ENCODE measurements around the gene CCDC149. TPM values are rescaled to one million over a fixed set of nuclear protein-coding genes. Genes with fewer than 3 reads are reported as not detected.

CCDC149 gene
- total RNA-seq, 1 experiment from 2014 or later, result 12.7 TPM

DNA sequence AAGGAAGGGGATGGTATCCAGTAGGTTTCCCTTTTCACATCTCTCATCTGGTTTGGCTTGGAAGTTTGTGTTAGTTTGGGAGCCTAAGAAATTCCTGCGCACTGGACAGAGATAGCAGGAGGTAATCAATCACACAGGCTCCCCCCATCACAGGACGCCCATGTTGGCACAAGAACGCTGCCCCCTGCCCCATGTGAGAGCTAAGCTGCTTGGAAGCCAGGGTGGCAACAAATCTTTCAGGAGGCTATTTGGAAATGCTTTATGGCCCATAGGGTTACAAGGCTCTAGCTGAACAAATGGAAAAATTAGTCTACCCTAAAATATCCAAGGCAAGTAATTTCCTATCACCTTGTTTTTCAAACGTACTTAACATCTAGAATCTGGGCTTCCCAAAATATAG, 63.5 kb downstream of the CCDC149 start:
- no peak for DNase-seq (ENCODE audit: unreplicated experiment)
- ChIA-PET CTCF (no interaction called here), POLR2A (no interaction called here)
- Mint-ChIP-seq H3K36me3 (ENCODE audit: insufficient read depth, unreplicated experiment) (peaks cover 7% of the 10 kb centered on the region), H3K4me1 (ENCODE audit: insufficient read depth, unreplicated experiment) (peaks cover 13% of the 10 kb centered on the region), H3K27ac (ENCODE audit: low read depth, unreplicated experiment) (no peak overlapping the region), H3K9me3 (ENCODE audit: unreplicated experiment) (no peaks in the 10 kb centered on the region), H3K4me3 (ENCODE audit: unreplicated experiment) (no peak overlapping the region), H3K27me3 (ENCODE audit: insufficient read depth, unreplicated experiment) (no peaks in the 10 kb centered on the region)
- intact Hi-C loops (cut with micrococcal nuclease), result no loop called here
- no TSS peak for BruUV-seq (replicated peaks)
- TF ChIP-seq, protein P1, sequence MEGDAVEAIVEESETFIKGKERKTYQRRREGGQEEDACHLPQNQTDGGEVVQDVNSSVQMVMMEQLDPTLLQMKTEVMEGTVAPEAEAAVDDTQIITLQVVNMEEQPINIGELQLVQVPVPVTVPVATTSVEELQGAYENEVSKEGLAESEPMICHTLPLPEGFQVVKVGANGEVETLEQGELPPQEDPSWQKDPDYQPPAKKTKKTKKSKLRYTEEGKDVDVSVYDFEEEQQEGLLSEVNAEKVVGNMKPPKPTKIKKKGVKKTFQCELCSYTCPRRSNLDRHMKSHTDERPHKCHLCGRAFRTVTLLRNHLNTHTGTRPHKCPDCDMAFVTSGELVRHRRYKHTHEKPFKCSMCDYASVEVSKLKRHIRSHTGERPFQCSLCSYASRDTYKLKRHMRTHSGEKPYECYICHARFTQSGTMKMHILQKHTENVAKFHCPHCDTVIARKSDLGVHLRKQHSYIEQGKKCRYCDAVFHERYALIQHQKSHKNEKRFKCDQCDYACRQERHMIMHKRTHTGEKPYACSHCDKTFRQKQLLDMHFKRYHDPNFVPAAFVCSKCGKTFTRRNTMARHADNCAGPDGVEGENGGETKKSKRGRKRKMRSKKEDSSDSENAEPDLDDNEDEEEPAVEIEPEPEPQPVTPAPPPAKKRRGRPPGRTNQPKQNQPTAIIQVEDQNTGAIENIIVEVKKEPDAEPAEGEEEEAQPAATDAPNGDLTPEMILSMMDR (IDR thresholded peaks at IDR 0.05; ENCODE audit: unreplicated experiment), result no peak

DNA sequence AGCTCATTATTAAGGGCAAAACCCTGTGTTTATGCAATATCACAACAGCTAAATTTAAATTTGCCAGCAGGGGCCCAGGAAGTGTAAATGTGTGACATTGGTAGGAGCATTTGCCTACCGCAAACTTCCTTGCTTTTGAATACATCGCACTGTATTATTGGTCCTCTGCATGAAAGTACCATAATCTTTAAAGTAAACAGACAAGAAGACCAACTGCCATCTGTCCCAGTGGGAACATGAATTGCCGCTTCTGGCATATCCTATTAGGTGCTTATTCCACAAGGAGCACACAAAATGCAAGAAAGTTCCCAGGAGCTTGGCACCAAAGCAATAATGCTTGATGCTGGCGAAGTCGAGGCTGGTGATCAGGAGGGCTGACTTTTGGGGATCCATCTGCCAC, 66.1 kb downstream of the CCDC149 start:
- TF ChIP-seq, protein P1 (IDR thresholded peaks at IDR 0.05; ENCODE audit: unreplicated experiment), result no peak
- Mint-ChIP-seq H3K4me1 (ENCODE audit: insufficient read depth, unreplicated experiment) (peaks cover 8% of the 10 kb centered on the region), H3K4me3 (ENCODE audit: unreplicated experiment) (no peak overlapping the region), H3K27me3 (ENCODE audit: insufficient read depth, unreplicated experiment) (no peaks in the 10 kb centered on the region), H3K36me3 (ENCODE audit: insufficient read depth, unreplicated experiment) (peaks cover 7% of the 10 kb centered on the region), H3K27ac (ENCODE audit: low read depth, unreplicated experiment) (no peak overlapping the region), H3K9me3 (ENCODE audit: unreplicated experiment) (no peaks in the 10 kb centered on the region)
- ChIA-PET POLR2A (no interaction called here), CTCF (no interaction called here)
- no peak for DNase-seq (ENCODE audit: unreplicated experiment)
- no TSS peak for BruUV-seq (replicated peaks)
- intact Hi-C loops (cut with micrococcal nuclease), result no loop called here

DNA sequence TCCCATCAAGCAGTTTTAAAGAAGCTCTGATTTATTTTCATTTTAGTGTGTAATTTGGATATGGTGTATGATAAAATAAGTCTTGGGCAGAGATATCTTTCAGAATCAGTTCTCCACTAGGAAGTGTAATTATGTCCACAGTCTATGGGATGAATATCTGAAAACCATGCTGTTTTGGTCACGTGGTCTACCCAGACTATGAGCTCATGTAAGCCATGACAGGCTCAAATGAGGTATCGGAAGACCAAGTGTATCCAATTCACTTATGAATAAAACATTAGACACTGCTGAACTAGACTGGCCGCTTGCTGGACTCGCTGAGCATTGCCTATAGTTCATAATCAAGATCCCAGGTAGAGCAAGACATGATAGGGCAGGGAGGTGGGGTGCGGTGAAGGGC, 66.9 kb downstream of the CCDC149 start:
- Mint-ChIP-seq H3K27ac (ENCODE audit: low read depth, unreplicated experiment) (no peak overlapping the region), H3K4me3 (ENCODE audit: unreplicated experiment) (no peak overlapping the region), H3K36me3 (ENCODE audit: insufficient read depth, unreplicated experiment) (peaks cover 7% of the 10 kb centered on the region), H3K4me1 (ENCODE audit: insufficient read depth, unreplicated experiment) (peaks cover 3% of the 10 kb centered on the region), H3K9me3 (ENCODE audit: unreplicated experiment) (no peaks in the 10 kb centered on the region), H3K27me3 (ENCODE audit: insufficient read depth, unreplicated experiment) (no peaks in the 10 kb centered on the region)
- ChIA-PET POLR2A (no interaction called here), CTCF (interaction anchor here (0.8 kb wide), 1 partner anchor 299 kb away, joined by 3 read pairs; no protein-coding TSS in a partner anchor)
- no TSS peak for BruUV-seq (replicated peaks)
- TF ChIP-seq, protein P1 (IDR thresholded peaks at IDR 0.05; ENCODE audit: unreplicated experiment), result no peak
- intact Hi-C loops (cut with micrococcal nuclease), result no loop called here
- DNase-seq (ENCODE audit: unreplicated experiment), result no peak

DNA sequence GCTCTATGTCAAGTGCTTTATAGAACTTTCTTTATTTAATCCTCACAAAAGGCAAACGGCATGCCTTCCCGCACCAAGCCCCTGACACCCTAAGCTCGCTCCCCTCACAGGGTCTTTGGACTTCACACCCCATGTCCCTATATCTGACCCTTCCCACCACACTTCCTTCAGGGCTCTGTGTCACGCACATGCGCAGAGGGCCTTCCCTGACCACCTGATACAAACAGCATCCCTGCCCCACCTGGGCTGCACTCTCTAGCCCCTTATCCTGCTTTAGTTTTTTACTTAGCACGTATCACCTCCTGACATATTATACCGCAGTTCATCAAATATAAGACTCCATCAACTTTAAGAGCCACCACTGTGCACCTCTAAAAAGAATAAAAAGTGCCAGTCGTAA, 67.7 kb downstream of the CCDC149 start:
- intact Hi-C loops (cut with micrococcal nuclease), result no loop called here
- H3K4me3 Mint-ChIP-seq (ENCODE audit: unreplicated experiment), result no peak overlapping the region
- H3K4me1 Mint-ChIP-seq (ENCODE audit: insufficient read depth, unreplicated experiment), result no peaks in the 10 kb centered on the region
- no peaks in the 10 kb centered on the region for H3K9me3 Mint-ChIP-seq (ENCODE audit: unreplicated experiment)
- POLR2A ChIA-PET, result no interaction called here
- H3K27me3 Mint-ChIP-seq (ENCODE audit: insufficient read depth, unreplicated experiment), result no peaks in the 10 kb centered on the region
- DNase-seq (ENCODE audit: unreplicated experiment), result no peak
- CTCF ChIA-PET, result no interaction called here
- no peak overlapping the region for H3K27ac Mint-ChIP-seq (ENCODE audit: low read depth, unreplicated experiment)
- peaks cover 5% of the 10 kb centered on the region for H3K36me3 Mint-ChIP-seq (ENCODE audit: insufficient read depth, unreplicated experiment)
- no TSS peak for BruUV-seq (replicated peaks)
- TF ChIP-seq, protein P1 (IDR thresholded peaks at IDR 0.05; ENCODE audit: unreplicated experiment), result no peak

All from MCF 10A (cell line).